GM12892 (cell line): ENCODE data around the gene MYLIP.

Source experiments
- POLR2A ChIP-seq: IDR thresholded peaks from 2 replicates; pipeline ENCODE4 v1.6.1; 2011; ENCODE audit warnings: low read depth, low read length, control low read depth
- POLR2AphosphoS5 ChIP-seq: IDR thresholded peaks from 2 replicates; pipeline ENCODE4 v1.6.1; 2011; ENCODE audit warnings: low read depth, low read length, control low read depth
- TAF1 ChIP-seq: IDR thresholded peaks from 2 replicates; pipeline ENCODE4 v1.6.1; 2011; ENCODE audit warnings: low read depth, mild to moderate bottlenecking, control low read depth, low read length, borderline replicate concordance

- TF ChIP-seq TAF1 (no peak), POLR2AphosphoS5 (no peak), POLR2A (no peak)
Observed at GRCh38 chr6:16104624-16105433, 24.1 kb upstream of the MYLIP start.
